Gastrocnemius medialis (tissue), 4 donors: Measurements from ENCODE around the gene STRIP1. TPM values are rescaled to one million over a fixed set of nuclear protein-coding genes. Genes with fewer than 3 reads are reported as not detected.

Experiments used
- ATAC-seq, 2 donors: fragments of 150-250 bp; one replicate each; pipeline ENCODE4 v1.9.1; 2016
- DNase-seq, 2 donors: peaks; one replicate each; pipeline ENCODE4 v3.0.0-alpha.2; 2019
- H3K27ac ChIP-seq, 4 donors: fragments of 200-600 bp; sonication (generic); 1 replicate in 1 of 4; 2 replicates in 3 of 4; pipeline ENCODE4 v1.5.1; 2016 to 2018; ENCODE audit warnings: mild to moderate bottlenecking in 2 of 4, moderate library complexity in 1 of 4
- H3K27me3 ChIP-seq, 3 donors: fragments of 200-600 bp; sonication (generic) in 2 of 3; 1 replicate in 1 of 3; 2 replicates in 2 of 3; pipeline versions ENCODE4 v1.5.1 to v1.6.0; 2016 to 2019; ENCODE audit warnings: mild to moderate bottlenecking in 1 of 3, moderate library complexity in 1 of 3
- H3K36me3 ChIP-seq, 2 donors: fragments of 200-600 bp; sonication (generic) in 1 of 2; one replicate each; pipeline ENCODE4 v1.5.1; 2017 to 2018
- H3K4me1 ChIP-seq, 2 donors: fragments of 200-600 bp; sonication (generic) in 1 of 2; one replicate each; pipeline ENCODE4 v1.5.1; 2016 to 2017; ENCODE audit warnings: mild to moderate bottlenecking in 2 of 2
- H3K4me3 ChIP-seq, 4 donors: fragments of 200-600 bp; sonication (generic) in 3 of 4; 1 replicate in 1 of 4; 2 replicates in 3 of 4; pipeline ENCODE4 v1.5.1; 2016 to 2019; ENCODE audit warnings: mild to moderate bottlenecking in 2 of 4
- H3K9me3 ChIP-seq, 3 donors: fragments of 200-600 bp; sonication (generic) in 2 of 3; 1 replicate in 1 of 3; 2 replicates in 2 of 3; pipeline ENCODE4 v1.5.1; 2016 to 2019
- POLR2A ChIP-seq, 2 donors: fragments of 450-650 bp; IDR thresholded peaks; one replicate each; pipeline ENCODE4 v1.6.1; 2017; ENCODE audit warnings: antibody characterized with exemption in 2 of 2, mild to moderate bottlenecking in 2 of 2, moderate library complexity in 2 of 2
- in situ Hi-C, 4 donors: fragments of 200-750 bp; cut with MboI; loops; one replicate each; pipeline versions ENCODE4 v1.15.0 to v1.8.0; 2017; ENCODE audit warnings: low sequenced_read_pairs in 4 of 4
- intact Hi-C: fragments of 100-400 bp; cut with DNase I; formaldehyde crosslinking; loops from one replicate; pipeline ENCODE4 v1.15.1; 2023; ENCODE audit warnings: low total_unique reads
- total RNA-seq, 4 donors: library from RNA; depleted of rRNA; stranded (reverse); fragments of >200 nt; gene quantifications; one replicate each; pipeline versions ENCODE4 v1.1.0 to v1.2.3, GENCODE V29; 2016
- TF ChIP-seq, protein P1 (sequence below), 5 experiments: fragments of 450-650 bp in 3 of 5; fragments of 200-600 bp in 2 of 5; sonication (generic) in 2 of 5; IDR thresholded peaks in 4 of 5; conservative IDR thresholded peaks in 1 of 5; 1 replicate in 4 of 5; 2 replicates in 1 of 5; pipeline ENCODE4 v1.5.1; 2016 to 2019; ENCODE audit warnings: antibody characterized with exemption in 5 of 5, mild to moderate bottlenecking in 3 of 5, moderate library complexity in 3 of 5

The STRIP1 gene
- total RNA-seq, 4 donors from 2014 or later: 17.9 to 31.4 (median 20.7) TPM

DNA sequence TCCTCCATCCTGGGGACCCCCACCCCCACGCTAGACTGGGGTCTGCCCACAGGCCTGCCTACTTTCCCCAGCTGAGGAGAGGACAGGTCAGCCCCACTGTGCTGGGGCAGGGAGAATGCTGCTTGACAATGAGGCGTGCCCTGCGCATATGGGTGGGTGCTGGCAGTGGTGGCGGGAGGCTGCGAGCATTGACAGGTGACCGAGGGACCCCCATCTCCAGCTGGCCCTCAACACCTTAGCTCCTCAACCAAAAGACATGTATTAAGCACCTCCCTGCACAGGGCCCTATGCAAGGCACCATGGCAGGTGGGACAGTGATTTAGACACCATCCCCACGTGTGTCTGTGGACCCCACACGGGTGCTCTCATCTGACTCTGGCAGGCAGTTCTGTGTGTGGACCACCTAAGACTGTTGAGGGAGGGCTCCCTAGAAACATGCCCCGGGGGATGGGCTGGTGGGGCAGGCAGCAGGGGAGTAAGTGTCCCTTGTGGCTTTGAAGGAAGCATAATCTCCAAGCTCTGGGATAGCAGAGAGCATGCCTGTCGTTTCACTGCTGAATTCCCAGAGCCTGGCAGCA lies 54.4 kb downstream of the STRIP1 start:
- DNase-seq (no peak), ATAC-seq (no peak)
- TF ChIP-seq POLR2A (IDR thresholded peaks at IDR 0.05): no peak
- TF ChIP-seq, protein P1, sequence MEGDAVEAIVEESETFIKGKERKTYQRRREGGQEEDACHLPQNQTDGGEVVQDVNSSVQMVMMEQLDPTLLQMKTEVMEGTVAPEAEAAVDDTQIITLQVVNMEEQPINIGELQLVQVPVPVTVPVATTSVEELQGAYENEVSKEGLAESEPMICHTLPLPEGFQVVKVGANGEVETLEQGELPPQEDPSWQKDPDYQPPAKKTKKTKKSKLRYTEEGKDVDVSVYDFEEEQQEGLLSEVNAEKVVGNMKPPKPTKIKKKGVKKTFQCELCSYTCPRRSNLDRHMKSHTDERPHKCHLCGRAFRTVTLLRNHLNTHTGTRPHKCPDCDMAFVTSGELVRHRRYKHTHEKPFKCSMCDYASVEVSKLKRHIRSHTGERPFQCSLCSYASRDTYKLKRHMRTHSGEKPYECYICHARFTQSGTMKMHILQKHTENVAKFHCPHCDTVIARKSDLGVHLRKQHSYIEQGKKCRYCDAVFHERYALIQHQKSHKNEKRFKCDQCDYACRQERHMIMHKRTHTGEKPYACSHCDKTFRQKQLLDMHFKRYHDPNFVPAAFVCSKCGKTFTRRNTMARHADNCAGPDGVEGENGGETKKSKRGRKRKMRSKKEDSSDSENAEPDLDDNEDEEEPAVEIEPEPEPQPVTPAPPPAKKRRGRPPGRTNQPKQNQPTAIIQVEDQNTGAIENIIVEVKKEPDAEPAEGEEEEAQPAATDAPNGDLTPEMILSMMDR (IDR thresholded peaks at IDR 0.05 in 4 of 5, conservative IDR thresholded peaks at IDR 0.05 in 1 of 5): no peak
- no peaks in the 10 kb centered on the region for H3K9me3 ChIP-seq
- no peak overlapping the region for H3K4me3 ChIP-seq
- no peaks in the 10 kb centered on the region for H3K36me3 ChIP-seq
- H3K27ac ChIP-seq: no peak overlapping the region
- H3K27me3 ChIP-seq: peaks cover 25 to 35% (median 32%) of the 10 kb centered on the region in 3 donors
- H3K4me1 ChIP-seq: peaks cover 3 to 6% of the 10 kb centered on the region in 2 donors
- intact Hi-C loops (no loop called here), in situ Hi-C loops (no loop called here)

DNA sequence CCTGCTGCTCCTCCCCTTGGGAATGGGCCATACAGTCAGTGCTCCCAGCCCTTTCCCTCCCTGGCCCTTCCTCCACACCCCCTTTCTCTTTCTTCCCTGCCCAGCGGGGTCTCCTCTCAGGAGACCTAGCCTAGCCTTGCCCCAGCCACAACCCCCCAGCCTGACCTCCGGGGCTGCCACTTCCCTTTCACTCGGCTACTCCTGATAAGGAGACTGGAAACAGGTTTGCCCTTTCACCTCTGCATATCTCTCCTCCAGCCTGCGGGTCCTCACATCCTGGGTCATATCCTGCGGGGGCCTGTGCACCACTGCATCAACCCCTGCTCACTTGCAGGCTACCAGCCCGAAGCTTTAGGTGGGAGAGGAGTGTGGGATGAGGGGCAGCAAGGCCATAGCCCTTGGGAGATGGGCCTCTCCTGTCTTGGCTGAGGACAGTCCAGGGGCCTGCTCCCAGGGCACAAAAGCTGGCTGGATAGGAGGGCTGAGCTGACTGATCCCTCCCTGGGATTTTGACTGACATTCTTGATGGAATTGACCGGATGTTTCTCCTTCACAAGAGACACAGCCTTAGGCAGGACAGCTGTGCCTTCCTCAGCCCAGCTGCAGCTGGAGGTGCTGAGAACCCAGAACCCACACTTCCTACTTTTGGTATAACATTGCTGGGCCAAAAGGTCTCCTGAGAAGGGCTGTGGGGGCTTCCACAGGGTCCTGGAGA lies 55.3 kb downstream of the STRIP1 start:
- Histone ChIP-seq H3K27me3 (peaks cover 16 to 26% (median 23%) of the 10 kb centered on the region in 3 donors), H3K4me1 (no peaks in the 10 kb centered on the region), H3K27ac (no peak overlapping the region), H3K4me3 (no peak overlapping the region), H3K36me3 (no peaks in the 10 kb centered on the region), H3K9me3 (no peaks in the 10 kb centered on the region)
- TF ChIP-seq, protein P1 (IDR thresholded peaks at IDR 0.05 in 4 of 5, conservative IDR thresholded peaks at IDR 0.05 in 1 of 5): no peak
- no peak for TF ChIP-seq POLR2A (IDR thresholded peaks at IDR 0.05)
- DNase-seq (no peak), ATAC-seq (no peak)
- intact Hi-C loops: no loop called here
- in situ Hi-C loops: no loop called here

DNA sequence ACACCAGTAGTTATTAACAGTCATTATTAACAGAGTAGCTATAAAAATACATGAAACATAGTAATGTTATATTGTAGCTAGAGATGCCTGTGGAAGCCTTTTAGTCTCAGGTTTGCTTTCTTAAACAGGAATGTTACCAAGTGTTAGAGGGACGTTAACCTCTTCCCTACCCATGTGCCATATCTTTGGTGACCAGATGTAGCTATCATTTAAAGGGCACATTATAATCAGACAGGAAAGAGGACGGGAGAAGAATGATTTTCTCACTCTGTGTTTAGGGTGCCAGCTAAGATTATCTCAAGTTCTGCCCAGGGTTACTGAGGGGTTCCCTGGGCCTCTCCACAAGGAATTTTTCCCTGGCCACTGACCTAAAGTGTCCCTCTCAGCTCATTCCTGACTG lies 57.0 kb downstream of the STRIP1 start:
- TF ChIP-seq, protein P1 (IDR thresholded peaks at IDR 0.05 in 4 of 5, conservative IDR thresholded peaks at IDR 0.05 in 1 of 5): no peak
- TF ChIP-seq POLR2A (IDR thresholded peaks at IDR 0.05): no peak
- Histone ChIP-seq H3K4me1 (no peaks in the 10 kb centered on the region), H3K36me3 (no peaks in the 10 kb centered on the region), H3K4me3 (no peak overlapping the region), H3K9me3 (no peaks in the 10 kb centered on the region), H3K27ac (no peak overlapping the region), H3K27me3 (peaks cover 0 to 9% (median 7%) of the 10 kb centered on the region in 3 donors)
- intact Hi-C loops: no loop called here
- ATAC-seq (no peak), DNase-seq (no peak)
- in situ Hi-C loops: no loop called here

DNA sequence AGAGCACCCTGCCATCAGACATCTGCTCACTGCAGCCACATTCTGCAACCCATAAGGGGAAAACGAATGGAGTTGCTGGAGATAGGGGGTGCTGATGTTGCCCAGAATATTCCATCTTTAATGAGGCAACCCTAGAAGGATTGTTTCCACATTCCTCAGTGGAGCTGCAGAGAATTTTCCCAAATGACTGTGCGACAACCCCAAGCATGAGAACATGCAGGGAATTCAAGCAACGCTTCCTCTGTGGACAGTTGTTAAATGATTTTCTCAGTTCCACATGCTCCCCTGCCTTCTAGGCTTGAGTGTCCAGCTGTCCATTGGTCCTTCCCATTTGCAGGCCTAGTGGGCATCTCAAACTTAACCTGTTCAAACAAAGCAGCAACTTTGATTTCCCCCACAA lies 57.4 kb downstream of the STRIP1 start:
- intact Hi-C loops: no loop called here
- ATAC-seq (no peak), DNase-seq (no peak)
- TF ChIP-seq POLR2A (IDR thresholded peaks at IDR 0.05): no peak
- TF ChIP-seq, protein P1 (IDR thresholded peaks at IDR 0.05 in 4 of 5, conservative IDR thresholded peaks at IDR 0.05 in 1 of 5): no peak
- no peaks in the 10 kb centered on the region for H3K36me3 ChIP-seq
- no peaks in the 10 kb centered on the region for H3K9me3 ChIP-seq
- no peaks in the 10 kb centered on the region for H3K4me1 ChIP-seq
- H3K27me3 ChIP-seq: peaks cover 0 to 6% (median 5%) of the 10 kb centered on the region in 3 donors
- in situ Hi-C loops: no loop called here
- H3K4me3 ChIP-seq: no peak overlapping the region
- no peak overlapping the region for H3K27ac ChIP-seq
